Endothelial cell of umbilical vein (primary cell): ENCODE measurements around the gene INTS6L.

Experiments used
- EZH2 ChIP-seq: IDR thresholded peaks from 2 replicates; pipeline ENCODE4 v1.6.1; 2012; ENCODE audit warnings: borderline replicate concordance, low read depth, mild to moderate bottlenecking, moderate library complexity, low read length, inconsistent platforms; ENCODE audit not compliant: severe bottlenecking
- FOS ChIP-seq: IDR thresholded peaks from 2 replicates; pipeline ENCODE4 v1.6.1; 2011; ENCODE audit warnings: mild to moderate bottlenecking, low read length, moderate library complexity, borderline replicate concordance; ENCODE audit not compliant: insufficient read depth
- JUN ChIP-seq: IDR thresholded peaks from 2 replicates; pipeline ENCODE4 v1.6.1; 2011; ENCODE audit warnings: borderline replicate concordance, low read depth; ENCODE audit not compliant: insufficient read length, insufficient read depth
- POLR2A ChIP-seq: IDR thresholded peaks from 2 replicates; pipeline ENCODE4 v1.6.1; 2012; ENCODE audit warnings: low read depth, mild to moderate bottlenecking, control low read depth, low read length
- POLR2AphosphoS5 ChIP-seq: IDR thresholded peaks from 2 replicates; pipeline ENCODE4 v1.6.1; 2012; ENCODE audit warnings: low read depth, mild to moderate bottlenecking, control low read depth, low read length, moderate library complexity; ENCODE audit not compliant: insufficient read depth
- TF ChIP-seq, protein P1 (sequence below), 2 donors: IDR thresholded peaks; 1 replicate in 1 of 2; 2 replicates in 1 of 2; pipeline ENCODE4 v1.5.1; 2011; ENCODE audit warnings: low read length in 2 of 2, mild to moderate bottlenecking in 2 of 2, moderate library complexity in 2 of 2, control low read depth in 1 of 2, inconsistent platforms in 1 of 2, low read depth in 1 of 2; ENCODE audit not compliant: insufficient read depth in 1 of 2; ENCODE audit errors: extremely low read depth in 1 of 2

DNA sequence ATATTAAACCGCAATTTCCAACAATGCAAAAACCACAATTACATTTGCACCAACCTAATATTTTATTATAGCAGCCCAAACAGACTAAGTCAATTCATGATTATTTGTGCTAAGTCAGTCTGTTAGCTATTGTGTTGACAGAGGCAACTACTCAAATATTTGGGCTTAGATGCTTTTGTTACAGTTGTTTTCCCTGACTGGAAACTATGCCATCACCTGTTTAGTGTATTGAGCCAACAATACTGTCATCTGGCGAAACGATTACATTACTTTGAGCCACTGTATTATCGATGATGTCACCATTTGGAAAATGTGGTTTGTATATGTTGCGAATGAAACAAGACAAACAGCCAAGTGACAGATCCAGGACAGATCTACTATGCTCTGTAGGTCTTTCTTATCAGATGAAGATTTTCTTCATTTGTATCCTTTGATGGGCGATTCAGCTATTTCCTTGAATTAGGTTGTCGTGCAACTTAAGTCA, 38.7 kb upstream of the INTS6L start:
- TF ChIP-seq EZH2, result no peak
- no peak for TF ChIP-seq JUN
- TF ChIP-seq, protein P1, sequence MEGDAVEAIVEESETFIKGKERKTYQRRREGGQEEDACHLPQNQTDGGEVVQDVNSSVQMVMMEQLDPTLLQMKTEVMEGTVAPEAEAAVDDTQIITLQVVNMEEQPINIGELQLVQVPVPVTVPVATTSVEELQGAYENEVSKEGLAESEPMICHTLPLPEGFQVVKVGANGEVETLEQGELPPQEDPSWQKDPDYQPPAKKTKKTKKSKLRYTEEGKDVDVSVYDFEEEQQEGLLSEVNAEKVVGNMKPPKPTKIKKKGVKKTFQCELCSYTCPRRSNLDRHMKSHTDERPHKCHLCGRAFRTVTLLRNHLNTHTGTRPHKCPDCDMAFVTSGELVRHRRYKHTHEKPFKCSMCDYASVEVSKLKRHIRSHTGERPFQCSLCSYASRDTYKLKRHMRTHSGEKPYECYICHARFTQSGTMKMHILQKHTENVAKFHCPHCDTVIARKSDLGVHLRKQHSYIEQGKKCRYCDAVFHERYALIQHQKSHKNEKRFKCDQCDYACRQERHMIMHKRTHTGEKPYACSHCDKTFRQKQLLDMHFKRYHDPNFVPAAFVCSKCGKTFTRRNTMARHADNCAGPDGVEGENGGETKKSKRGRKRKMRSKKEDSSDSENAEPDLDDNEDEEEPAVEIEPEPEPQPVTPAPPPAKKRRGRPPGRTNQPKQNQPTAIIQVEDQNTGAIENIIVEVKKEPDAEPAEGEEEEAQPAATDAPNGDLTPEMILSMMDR (IDR thresholded peaks at IDR 0.05; ENCODE audit: extremely low read depth in 1 of 2, insufficient read depth in 1 of 2, low read depth in 1 of 2, low read length in 2 of 2), result no peak
- TF ChIP-seq POLR2A, result no peak
- no peak for TF ChIP-seq POLR2AphosphoS5
- no peak for TF ChIP-seq FOS
